Liver (tissue), 3 donors: ENCODE results near the gene PPP1R13B.

Source experiments
- EGR1 ChIP-seq, 2 donors: IDR thresholded peaks; 2 replicates each; pipeline ENCODE4 v1.6.1; 2016 to 2018; ENCODE audit warnings: antibody characterized with exemption in 2 of 2, low read depth in 2 of 2
- FOXA1 ChIP-seq: IDR thresholded peaks from 2 replicates; pipeline ENCODE4 v1.6.1; 2016; ENCODE audit warnings: antibody characterized with exemption
- GABPA ChIP-seq, 2 donors: IDR thresholded peaks in 1 of 2; conservative IDR thresholded peaks in 1 of 2; 2 replicates each; pipeline ENCODE4 v1.6.1; 2016; ENCODE audit warnings: antibody characterized with exemption in 2 of 2, mild to moderate bottlenecking in 1 of 2, moderate library complexity in 1 of 2
- HNF4A ChIP-seq, 2 donors: conservative IDR thresholded peaks; 2 replicates each; pipeline ENCODE4 v1.6.1; 2016; ENCODE audit warnings: antibody characterized with exemption in 2 of 2, mild to moderate bottlenecking in 2 of 2
- JUND ChIP-seq, 2 donors: IDR thresholded peaks; 2 replicates each; pipeline ENCODE4 v1.6.1; 2016; ENCODE audit warnings: antibody characterized with exemption in 2 of 2
- RXRA ChIP-seq, 2 donors: IDR thresholded peaks; 2 replicates each; pipeline ENCODE4 v1.6.1; 2017 to 2018; ENCODE audit warnings: antibody characterized with exemption in 2 of 2, mild to moderate bottlenecking in 1 of 2
- TAF1 ChIP-seq: conservative IDR thresholded peaks from 2 replicates; pipeline ENCODE4 v1.6.1; 2016; ENCODE audit warnings: antibody characterized with exemption, mild to moderate bottlenecking
- YY1 ChIP-seq: IDR thresholded peaks from 2 replicates; pipeline ENCODE4 v1.6.1; 2016; ENCODE audit warnings: antibody characterized with exemption, mild to moderate bottlenecking
- TF ChIP-seq, protein P1 (sequence below): fragments of 150-350 bp; IDR thresholded peaks from 2 replicates; pipeline ENCODE4 v1.5.1; 2017; ENCODE audit warnings: improper control_type of control experiment, low read depth, low read length; ENCODE audit not compliant: missing input control
- TF ChIP-seq, protein P2 (sequence below): IDR thresholded peaks from 2 replicates; pipeline ENCODE4 v1.6.1; 2016; ENCODE audit warnings: antibody characterized with exemption
- donor health status: healthy.
- donor health status: healthy.

DNA sequence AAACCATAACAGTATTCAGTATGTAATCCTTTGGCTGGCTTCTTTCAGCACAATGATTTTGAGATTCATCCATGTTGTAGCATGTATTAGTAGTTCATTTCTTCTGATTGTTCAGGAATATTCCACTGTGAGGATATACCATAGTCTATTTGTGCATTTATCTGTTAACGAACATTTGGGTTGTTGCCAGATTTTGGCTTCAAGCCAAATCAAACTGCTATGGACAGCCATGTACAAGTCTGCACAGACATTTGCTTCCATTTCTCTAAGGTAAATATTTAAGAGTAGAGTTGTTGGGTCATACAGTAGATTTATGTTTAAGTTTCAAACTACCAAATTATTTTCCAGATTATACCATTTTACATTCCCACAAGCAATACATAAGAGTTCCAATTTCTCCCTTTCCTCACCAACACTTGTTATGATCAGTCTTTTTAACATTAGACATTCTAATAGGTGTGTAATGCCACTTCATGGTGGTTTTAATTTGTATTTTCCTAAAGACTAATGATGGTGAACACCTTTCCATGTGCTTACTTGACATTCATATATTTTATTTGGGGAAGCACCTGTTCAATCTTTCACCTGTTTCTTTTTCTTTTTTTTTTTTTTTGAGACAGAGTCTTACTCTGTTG is 75.2 kb downstream of the PPP1R13B start:
- TF ChIP-seq, protein P1, sequence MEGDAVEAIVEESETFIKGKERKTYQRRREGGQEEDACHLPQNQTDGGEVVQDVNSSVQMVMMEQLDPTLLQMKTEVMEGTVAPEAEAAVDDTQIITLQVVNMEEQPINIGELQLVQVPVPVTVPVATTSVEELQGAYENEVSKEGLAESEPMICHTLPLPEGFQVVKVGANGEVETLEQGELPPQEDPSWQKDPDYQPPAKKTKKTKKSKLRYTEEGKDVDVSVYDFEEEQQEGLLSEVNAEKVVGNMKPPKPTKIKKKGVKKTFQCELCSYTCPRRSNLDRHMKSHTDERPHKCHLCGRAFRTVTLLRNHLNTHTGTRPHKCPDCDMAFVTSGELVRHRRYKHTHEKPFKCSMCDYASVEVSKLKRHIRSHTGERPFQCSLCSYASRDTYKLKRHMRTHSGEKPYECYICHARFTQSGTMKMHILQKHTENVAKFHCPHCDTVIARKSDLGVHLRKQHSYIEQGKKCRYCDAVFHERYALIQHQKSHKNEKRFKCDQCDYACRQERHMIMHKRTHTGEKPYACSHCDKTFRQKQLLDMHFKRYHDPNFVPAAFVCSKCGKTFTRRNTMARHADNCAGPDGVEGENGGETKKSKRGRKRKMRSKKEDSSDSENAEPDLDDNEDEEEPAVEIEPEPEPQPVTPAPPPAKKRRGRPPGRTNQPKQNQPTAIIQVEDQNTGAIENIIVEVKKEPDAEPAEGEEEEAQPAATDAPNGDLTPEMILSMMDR: no peak
- TF ChIP-seq HNF4A (conservative IDR thresholded peaks at IDR 0.05) (no peak), TAF1 (no peak), EGR1 (IDR thresholded peaks at IDR 0.05; ENCODE audit: low read depth in 2 of 2) (no peak), JUND (IDR thresholded peaks at IDR 0.05) (no peak), GABPA (IDR thresholded peaks at IDR 0.05 in 1 of 2, conservative IDR thresholded peaks at IDR 0.05 in 1 of 2) (no peak), FOXA1 (no peak), RXRA (IDR thresholded peaks at IDR 0.05) (no peak), YY1 (no peak)
- TF ChIP-seq, protein P2, sequence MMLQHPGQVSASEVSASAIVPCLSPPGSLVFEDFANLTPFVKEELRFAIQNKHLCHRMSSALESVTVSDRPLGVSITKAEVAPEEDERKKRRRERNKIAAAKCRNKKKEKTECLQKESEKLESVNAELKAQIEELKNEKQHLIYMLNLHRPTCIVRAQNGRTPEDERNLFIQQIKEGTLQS: no peak
